Right atrium auricular region (tissue), 2 donors: ENCODE data around the gene BTNL3. TPM values are rescaled to one million over a fixed set of nuclear protein-coding genes. Genes with fewer than 3 reads are reported as not detected.

Experiments used
- DNase-seq: peaks from one replicate; pipeline ENCODE4 v3.0.0-alpha.2; 2019; ENCODE audit warnings: low spot score
- H3K27ac ChIP-seq, 2 donors: fragments of 200-600 bp; sonication (generic); 1 replicate in 1 of 2; 2 replicates in 1 of 2; pipeline ENCODE4 v1.5.1; 2016 to 2019
- H3K27me3 ChIP-seq, 2 donors: fragments of 200-600 bp; sonication (generic); one replicate each; pipeline versions ENCODE4 v1.5.1 to v1.6.0; 2017 to 2019
- H3K36me3 ChIP-seq: fragments of 200-600 bp; sonication (generic); one replicate; pipeline ENCODE4 v1.5.1; 2016
- H3K4me1 ChIP-seq, 2 donors: fragments of 200-600 bp; sonication (generic); one replicate each; pipeline versions ENCODE4 v1.5.1 to v1.6.0; 2017 to 2019
- H3K4me3 ChIP-seq, 2 donors: fragments of 200-600 bp; sonication (generic); 1 replicate in 1 of 2; 2 replicates in 1 of 2; pipeline ENCODE4 v1.5.1; 2017 to 2019; ENCODE audit warnings: mild to moderate bottlenecking in 1 of 2, moderate library complexity in 1 of 2
- H3K9me3 ChIP-seq, 2 donors: fragments of 200-600 bp; sonication (generic); one replicate each; pipeline ENCODE4 v1.5.1; 2019
- total RNA-seq, 2 donors: library from RNA; depleted of rRNA; stranded (reverse); fragments of >200 nt; gene quantifications; one replicate each; pipeline ENCODE4 v1.1.0, GENCODE V29; 2016
- TF ChIP-seq, protein P1 (sequence below), 2 donors: fragments of 200-600 bp; sonication (generic); IDR thresholded peaks; one replicate each; pipeline ENCODE4 v1.5.1; 2019; ENCODE audit warnings: antibody characterized with exemption in 2 of 2

The BTNL3 gene
- total RNA-seq, 2 donors from 2014 or later: not detected

DNA sequence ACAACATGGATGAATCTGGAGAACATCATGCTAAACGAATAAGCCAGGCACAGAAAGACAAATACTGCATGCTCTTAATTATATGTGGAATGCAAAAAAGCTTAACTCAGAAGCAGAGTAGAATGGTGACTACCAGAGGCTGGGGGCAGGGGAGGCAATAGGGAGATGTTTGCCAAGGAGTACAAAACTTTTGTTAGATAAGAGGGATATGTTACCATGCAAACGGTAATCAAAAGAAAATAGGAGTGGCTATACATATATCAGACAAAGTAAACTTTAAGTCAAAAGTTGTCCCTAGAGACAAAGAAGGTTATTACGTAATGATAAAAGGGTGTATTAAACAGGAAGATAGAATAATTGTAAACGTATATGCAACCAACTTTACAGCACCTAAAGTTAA is 17.8 kb upstream of the BTNL3 start:
- H3K27me3 ChIP-seq: no peaks in the 10 kb centered on the region
- TF ChIP-seq, protein P1, sequence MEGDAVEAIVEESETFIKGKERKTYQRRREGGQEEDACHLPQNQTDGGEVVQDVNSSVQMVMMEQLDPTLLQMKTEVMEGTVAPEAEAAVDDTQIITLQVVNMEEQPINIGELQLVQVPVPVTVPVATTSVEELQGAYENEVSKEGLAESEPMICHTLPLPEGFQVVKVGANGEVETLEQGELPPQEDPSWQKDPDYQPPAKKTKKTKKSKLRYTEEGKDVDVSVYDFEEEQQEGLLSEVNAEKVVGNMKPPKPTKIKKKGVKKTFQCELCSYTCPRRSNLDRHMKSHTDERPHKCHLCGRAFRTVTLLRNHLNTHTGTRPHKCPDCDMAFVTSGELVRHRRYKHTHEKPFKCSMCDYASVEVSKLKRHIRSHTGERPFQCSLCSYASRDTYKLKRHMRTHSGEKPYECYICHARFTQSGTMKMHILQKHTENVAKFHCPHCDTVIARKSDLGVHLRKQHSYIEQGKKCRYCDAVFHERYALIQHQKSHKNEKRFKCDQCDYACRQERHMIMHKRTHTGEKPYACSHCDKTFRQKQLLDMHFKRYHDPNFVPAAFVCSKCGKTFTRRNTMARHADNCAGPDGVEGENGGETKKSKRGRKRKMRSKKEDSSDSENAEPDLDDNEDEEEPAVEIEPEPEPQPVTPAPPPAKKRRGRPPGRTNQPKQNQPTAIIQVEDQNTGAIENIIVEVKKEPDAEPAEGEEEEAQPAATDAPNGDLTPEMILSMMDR (IDR thresholded peaks at IDR 0.05): no peak
- H3K4me3 ChIP-seq: no peak overlapping the region
- H3K36me3 ChIP-seq: no peaks in the 10 kb centered on the region
- no peak overlapping the region for H3K27ac ChIP-seq
- H3K4me1 ChIP-seq: no peaks in the 10 kb centered on the region
- H3K9me3 ChIP-seq: no peaks in the 10 kb centered on the region
- DNase-seq: no peak

DNA sequence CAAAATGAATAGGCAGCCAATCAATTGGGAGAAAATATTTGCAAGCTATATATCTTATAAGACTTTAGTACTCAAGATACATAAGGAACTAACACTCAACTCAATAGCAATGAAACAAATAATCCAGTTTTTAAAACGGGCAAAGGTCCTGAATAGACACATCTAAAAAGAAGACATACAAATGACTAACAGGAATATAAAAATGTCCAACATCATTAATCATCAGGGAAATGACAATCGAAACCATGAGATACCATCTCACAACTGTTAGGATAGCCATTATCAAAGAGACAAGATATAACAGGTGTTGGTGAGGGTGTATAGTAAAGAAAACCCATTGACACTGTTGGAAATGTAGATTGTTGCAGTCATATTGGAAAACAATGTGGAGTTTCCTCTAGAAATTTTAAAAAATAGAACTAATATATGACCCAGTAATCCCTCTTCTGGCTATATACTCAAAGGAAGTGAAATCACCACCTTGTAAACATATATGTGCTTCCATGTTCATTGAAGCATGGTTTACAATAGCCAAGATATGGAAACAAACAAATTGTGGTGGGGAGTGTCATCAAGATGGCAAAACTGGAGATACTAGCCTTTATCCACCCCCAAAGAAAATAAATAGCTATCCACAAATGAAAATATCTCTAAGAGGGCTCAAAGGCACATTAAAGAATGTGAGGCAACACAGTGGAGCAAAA is 13.9 kb upstream of the BTNL3 start:
- H3K9me3 ChIP-seq: no peaks in the 10 kb centered on the region
- H3K27me3 ChIP-seq: no peaks in the 10 kb centered on the region
- no peak overlapping the region for H3K4me3 ChIP-seq
- TF ChIP-seq, protein P1 (IDR thresholded peaks at IDR 0.05): no peak
- H3K27ac ChIP-seq: no peak overlapping the region
- H3K4me1 ChIP-seq: no peaks in the 10 kb centered on the region
- DNase-seq: no peak
- H3K36me3 ChIP-seq: no peaks in the 10 kb centered on the region

DNA sequence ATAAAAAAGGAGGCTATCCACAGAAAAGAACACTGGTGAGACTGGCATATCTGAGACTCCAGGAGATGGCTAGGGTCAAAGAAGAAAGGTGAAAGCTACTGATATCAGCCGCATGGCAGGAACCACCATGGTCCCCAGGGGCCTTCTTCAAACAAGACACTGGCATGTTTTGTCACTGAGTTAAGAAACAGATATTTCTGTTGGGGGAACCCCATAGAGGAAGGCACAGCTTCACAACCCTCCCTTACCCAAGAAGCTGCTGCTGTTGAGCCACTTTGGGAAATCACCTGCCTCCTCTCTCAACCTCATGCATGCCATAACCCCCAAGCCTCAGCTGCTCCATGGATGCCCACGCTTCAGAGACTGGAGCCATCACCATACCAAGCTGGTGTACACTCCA is 13.3 kb upstream of the BTNL3 start:
- H3K36me3 ChIP-seq: no peaks in the 10 kb centered on the region
- TF ChIP-seq, protein P1 (IDR thresholded peaks at IDR 0.05): no peak
- no peak for DNase-seq
- H3K4me3 ChIP-seq: no peak overlapping the region
- H3K27me3 ChIP-seq: no peaks in the 10 kb centered on the region
- H3K4me1 ChIP-seq: no peaks in the 10 kb centered on the region
- no peaks in the 10 kb centered on the region for H3K9me3 ChIP-seq
- no peak overlapping the region for H3K27ac ChIP-seq

DNA sequence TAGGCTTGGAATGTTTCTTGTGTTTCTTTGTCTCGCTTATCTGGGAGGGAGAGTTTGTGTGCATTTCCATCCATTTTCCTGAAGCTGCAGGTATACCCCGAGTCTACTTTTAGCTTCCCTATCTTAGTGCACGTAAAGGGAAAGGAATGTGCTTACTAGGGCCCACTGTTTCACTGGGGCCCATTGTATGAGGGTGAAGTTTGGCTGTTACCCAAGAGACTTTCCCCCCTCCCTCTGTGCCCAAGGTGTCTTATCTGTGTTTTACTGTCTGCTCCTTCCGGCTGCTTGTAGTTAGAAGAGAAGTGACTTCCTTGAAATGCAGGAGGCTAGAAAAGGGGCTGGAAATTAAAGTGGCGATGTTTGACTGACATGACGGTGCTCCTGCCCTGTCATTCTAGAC is 12.1 kb upstream of the BTNL3 start:
- no peaks in the 10 kb centered on the region for H3K36me3 ChIP-seq
- TF ChIP-seq, protein P1 (IDR thresholded peaks at IDR 0.05): no peak
- H3K27me3 ChIP-seq: no peaks in the 10 kb centered on the region
- H3K4me1 ChIP-seq: no peaks in the 10 kb centered on the region
- H3K4me3 ChIP-seq: no peak overlapping the region
- no peak overlapping the region for H3K27ac ChIP-seq
- H3K9me3 ChIP-seq: no peaks in the 10 kb centered on the region
- no peak for DNase-seq

DNA sequence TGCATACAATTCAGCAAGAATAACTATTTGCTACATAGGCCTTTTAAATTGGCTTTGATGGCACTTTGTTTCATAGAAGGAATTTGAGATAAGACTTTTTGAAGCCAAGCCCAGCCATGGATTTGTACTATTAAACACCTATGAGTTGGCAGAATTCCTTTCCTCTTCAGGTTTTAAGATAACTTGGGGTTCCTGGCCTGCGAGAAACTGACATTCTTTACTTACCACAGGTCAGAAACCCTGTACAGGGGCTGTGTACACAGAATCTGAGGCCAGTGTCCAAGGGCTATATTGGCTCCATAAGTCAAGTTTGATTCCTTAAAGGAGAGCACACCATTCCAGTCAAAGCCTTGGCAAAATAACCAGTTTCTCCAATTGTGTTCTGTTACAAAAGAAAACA is 10.8 kb upstream of the BTNL3 start:
- no peaks in the 10 kb centered on the region for H3K27me3 ChIP-seq
- no peaks in the 10 kb centered on the region for H3K36me3 ChIP-seq
- no peaks in the 10 kb centered on the region for H3K4me1 ChIP-seq
- no peaks in the 10 kb centered on the region for H3K9me3 ChIP-seq
- no peak for DNase-seq
- TF ChIP-seq, protein P1 (IDR thresholded peaks at IDR 0.05): no peak
- H3K27ac ChIP-seq: no peak overlapping the region
- H3K4me3 ChIP-seq: no peak overlapping the region
